HTERT RPE-1 (cell line): ENCODE data around the gene ERAL1.
"Not testable (repeated sequence)": the region's sequence is repeated elsewhere in the genome, so short reads cannot be mapped to it uniquely, and the experiment has no call there.

Experiments
- in situ Hi-C: fragments of 300-500 bp; cut with MboI; formaldehyde crosslinking; loops from 4 replicates; pipeline ENCODE4 v1.14.3; 2020; ENCODE audit warnings: low sequenced_read_pairs

Gene ERAL1

DNA sequence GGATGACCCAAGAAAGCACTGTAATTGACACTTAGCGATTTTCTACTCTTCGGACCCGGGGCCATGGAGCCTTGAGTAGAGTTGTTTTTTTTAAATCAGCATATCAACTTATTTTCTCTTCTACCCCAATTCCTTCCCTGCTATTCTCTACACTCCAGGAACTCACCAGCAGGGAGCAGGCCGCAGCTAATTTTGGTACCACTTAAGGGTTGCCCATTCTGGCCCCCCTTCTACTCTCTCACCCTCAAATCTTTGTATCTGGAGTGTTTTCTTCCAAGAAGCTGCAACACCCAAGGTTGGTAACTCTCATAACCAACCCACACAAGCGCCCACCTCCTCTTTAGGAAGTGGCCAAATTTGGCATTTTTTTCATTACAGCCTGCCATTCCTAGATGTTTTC is 5.5 kb upstream of the ERAL1 start:
- in situ Hi-C loops: no loop called here

DNA sequence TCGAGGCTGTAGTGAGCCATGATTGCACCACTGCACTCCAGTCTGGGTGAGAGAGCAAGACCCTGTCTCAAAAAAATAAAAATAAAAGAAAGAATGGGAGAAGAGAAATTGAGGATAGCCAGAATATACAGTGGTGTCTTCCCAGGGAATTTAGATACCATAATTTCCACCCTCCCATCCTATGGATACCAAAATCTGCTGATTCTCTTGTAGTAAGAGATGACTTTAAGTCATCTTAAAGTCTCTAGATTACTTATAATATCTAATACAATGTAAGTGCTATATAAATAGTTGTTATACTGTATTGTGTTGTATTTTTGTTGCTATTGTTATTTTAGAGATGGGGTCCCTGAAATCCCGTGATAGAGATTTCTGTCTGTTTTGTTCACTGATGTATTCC is 1.5 kb upstream of the ERAL1 start:
- in situ Hi-C loops: no loop called here

DNA sequence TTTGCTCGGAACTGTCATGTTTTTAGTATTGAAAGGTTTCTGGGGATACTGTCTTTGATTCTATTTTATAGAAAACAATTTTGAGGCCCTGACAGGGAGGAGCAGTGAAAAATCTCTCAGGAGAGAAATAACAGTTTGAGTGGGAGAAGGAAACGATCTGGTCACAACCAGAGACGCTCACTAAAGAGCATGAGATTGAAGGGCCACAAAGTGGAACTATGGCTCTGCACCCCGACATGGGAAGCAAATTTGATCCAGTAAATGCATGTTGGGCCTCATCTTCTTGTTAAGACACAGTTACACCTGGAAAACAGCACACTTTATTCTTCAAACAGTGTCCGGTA is 492 bp downstream of the ERAL1 start:
- in situ Hi-C loops: no loop called here

DNA sequence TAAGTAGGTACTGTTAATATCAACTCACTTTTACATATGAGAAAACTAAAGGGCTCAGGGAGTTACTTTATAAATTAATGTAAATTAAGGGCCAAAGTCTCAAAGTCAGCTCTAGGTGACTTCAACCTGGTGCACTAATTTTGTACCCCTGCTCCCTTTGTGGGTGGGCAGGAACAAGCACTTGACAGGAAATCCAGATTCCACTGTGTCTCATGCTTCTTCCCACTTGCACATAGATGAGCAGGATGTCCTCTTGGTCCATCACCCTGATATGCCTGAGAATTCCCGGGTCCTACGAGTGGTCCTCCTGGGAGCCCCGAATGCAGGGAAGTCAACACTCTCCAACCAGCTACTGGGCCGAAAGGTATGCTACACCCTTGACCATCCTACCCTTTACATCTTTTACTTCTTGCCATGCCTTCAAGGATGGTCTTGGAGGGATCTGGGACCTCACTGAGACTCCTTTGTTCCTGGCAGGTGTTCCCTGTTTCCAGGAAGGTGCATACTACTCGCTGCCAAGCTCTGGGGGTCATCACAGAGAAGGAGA is 1.3 kb downstream of the ERAL1 start:
- in situ Hi-C loops: no loop called here

DNA sequence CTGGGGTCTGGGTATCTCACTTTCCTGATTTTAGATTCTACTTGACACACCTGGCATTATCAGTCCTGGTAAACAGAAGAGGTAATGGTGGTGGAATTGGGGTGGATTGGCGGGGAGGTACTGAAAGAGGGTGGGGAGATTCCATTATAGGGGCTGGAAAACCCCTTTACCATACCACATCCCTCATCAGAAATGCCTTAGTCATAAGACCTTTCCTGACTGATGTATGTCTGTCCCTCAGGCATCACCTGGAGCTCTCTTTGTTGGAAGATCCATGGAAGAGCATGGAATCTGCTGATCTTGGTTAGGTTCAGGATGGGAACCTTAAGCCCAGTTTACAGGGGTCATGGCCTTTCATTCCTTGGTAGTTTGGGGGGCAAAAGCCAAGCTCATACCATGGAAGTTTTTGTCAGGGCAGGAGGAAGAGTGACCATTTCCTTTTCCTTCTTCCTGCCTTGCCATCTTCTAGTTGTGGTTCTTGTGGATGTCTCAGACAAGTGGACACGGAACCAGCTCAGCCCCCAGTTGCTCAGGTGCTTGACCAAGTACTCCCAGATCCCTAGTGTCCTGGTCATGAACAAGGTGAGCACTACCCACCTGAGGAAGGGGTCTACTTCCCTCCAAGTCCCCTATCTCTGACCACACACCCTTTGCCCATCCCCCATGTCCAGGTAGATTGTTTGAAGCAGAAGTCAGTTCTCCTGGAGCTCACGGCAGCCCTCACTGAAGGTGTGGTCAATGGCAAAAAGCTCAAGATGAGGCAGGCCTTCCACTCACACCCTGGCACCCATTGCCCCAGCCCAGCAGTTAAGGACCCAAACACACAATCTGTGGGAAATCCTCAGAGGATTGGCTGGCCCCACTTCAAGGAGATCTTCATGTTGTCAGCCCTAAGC is 3.3 kb downstream of the ERAL1 start:
- in situ Hi-C loops: no loop called here

DNA sequence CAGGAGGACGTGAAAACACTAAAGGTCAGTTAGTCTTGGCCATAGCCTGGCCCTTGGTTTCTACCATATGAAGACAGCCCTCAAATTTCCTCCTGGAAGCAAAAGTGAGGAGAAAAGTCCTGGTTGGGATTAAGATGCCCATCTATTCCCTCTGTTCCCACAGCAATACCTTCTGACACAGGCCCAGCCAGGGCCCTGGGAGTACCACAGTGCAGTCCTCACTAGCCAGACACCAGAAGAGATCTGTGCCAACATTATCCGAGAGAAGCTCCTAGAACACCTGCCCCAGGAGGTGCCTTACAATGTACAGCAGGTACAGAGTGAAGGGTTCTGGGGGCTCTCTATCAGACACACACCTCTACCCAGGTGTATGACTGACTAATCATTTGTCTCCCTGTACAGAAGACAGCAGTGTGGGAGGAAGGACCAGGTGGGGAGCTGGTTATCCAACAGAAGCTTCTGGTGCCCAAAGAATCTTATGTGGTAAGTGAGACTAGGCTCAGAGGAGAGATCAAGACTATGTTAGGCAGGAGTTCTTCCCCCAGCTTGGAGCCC is 4.1 kb downstream of the ERAL1 start:
- in situ Hi-C loops: no loop called here

DNA sequence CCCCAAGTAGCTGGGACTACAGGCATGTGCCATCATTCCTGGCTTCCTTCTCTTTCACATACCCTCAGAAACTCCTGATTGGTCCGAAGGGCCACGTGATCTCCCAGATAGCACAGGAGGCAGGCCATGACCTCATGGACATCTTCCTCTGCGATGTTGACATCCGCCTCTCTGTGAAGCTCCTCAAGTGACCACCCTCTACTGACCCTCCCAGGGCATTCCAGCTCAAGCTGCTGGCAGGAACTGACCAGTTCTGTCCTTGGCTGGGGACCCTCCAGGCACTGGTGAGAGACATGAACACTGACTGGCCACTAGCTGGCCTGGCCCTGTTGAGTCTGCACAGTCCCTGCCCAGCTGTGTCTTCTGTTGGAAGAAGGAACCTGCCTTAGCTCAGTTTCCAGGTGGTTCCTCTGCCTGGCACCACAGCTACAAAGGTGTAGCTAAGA is 5.6 kb downstream of the ERAL1 start:
- in situ Hi-C loops: no loop called here

DNA sequence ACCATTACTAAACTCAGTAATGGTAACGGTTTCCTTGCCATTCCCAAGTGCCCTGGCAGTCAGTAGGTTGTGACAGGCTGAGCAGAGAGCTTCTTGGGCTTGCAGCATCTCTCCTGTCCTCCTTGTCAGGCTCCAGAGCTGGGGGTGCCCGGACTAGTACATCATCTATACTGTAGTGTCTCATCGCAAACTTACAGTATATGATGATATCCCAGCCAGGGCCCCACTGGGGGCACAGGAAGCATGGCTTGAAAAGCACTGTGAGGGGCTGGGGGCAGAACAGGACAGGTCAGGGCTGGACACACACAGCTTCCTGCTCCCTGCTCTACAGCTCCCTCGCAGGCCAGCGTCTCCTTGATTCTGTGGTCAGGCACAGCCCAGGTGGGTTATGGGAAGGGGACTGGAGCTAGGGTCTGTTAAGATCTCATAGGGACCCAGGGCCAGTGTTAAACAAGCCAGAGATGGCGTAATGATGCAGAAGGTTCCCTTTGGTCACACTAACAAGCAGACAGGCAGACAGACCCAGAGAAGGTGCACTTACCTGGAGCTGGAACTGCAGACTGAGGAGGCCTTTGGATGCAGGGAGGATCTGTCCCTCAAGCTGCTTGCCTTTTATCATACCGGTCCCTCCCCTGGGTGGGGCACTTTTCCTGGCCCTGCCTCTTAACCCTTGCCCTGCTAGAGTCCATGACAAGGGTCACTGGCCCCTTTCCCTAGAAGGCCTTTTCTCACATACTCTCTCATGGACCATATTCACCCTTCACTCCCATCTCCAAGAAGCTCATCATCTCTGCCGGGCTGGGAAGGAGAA is 6.8 kb downstream of the ERAL1 start:
- in situ Hi-C loops: no loop called here

DNA sequence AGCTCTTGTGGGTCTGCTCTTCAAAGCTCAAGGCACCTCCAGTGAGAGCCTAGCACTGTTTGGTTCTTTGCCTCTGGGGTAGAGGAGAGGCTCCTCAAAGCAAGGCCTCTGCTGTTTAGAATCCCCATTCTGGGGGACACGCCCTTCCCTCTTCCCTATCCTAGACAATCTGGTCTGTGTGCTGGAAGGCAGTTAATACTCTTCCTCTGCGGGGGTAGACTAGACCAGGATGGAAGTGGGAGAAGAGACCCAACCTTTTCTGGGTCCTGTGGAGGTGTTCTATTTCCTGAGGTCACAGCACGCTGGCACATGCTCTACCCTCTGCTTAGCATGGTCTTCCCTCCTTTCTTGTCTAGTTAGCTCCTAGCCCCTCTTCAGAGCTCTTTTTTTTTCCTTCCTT is 7.7 kb downstream of the ERAL1 start:
- in situ Hi-C loops: no loop called here

DNA sequence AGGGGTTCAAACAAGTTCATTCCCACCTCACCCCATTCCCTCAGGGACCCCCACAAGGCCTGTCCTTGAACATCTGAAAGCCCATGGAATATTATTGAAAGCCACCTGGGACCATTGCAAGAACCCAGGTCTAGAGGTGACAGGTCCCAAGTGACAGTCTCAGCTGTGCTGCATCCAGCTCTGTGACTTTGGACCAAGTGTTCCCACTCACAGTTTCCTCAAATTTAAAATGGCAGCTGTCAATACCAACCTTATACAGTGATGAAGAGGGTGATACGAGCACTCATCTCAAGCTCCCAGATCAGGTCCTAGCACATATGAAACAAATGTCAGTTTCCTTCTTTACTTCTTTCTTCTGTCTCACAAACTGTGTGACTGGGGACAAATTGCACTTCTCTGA is 9.1 kb downstream of the ERAL1 start:
- in situ Hi-C loops: no loop called here

DNA sequence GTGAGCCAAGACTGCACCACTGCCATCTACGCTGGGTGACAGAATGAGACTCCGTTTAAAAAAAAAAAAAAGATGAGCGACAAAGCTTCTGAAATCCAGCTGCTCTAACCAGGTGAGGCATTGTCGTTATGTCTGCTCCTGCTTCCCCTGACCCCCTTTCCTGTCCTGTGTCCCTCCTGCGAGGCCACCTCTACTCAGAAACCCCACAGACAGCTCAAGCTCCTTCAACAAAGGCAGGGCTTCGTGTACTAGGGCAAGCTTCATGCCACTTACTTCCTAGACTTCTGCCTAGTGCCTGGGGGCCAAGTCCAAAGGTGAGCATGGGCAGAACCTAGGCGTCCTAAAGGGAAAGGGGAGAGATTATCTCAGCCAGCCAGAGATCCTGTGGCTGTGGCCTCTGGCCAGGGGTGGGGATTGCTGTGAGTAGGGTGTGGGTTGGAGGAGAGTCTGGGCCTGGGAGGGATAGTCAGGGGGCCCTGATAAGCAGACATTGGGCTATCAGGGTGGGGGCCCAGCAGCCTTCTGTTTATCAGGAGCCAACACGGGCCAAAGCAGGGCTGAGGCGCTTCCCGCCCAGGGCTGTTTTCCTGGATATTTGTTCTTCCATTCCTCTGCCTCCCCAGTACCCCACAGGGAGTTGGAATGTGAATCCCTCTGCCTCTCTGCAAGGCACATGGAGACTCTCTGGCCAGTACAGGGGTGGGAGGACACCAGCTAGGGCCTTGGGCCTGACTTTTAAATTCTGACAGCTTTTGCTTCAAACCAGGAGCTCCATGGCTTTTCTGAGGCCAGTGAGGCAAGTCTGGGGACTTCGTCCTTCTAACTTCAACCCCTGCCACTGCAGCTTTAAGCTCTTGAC is 10.4 kb downstream of the ERAL1 start:
- in situ Hi-C loops: no loop called here

DNA sequence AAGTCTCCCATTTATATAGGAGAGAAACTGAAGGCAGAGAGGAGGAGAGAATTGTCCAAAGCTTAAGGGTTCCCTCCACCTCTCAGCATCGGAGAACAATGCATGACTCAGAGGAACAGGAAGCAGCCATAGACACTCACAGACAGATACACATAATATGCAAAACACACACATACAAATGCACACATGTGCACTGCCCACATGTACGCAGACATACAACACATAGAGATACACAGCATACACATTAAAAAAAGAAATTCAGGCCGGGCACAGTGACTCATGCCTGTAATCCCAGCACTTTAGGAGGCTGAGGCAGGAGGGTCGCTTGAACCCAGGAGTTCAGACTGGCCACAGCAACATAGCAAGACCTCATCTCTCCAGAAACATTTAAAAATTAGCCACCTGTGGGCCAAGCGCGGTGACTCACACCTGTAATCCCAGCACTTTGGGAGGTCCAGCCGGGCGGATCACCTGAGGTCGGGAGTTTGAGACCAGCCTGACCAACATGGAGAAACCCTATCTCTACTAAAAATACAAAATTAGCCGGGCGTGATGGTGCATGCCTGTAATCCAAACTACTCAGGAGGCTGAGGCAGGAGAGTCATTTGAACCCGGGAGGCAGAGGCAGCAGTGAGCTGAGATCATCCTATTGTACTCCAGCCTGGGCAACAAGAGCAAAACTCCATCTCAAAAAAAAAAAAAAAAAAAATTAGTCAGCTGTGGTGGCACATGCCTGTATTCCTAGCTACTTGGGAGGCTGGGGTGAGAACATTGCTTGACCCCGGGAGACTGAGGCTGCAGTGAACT is 11.3 kb downstream of the ERAL1 start:
- in situ Hi-C loops: no loop called here

DNA sequence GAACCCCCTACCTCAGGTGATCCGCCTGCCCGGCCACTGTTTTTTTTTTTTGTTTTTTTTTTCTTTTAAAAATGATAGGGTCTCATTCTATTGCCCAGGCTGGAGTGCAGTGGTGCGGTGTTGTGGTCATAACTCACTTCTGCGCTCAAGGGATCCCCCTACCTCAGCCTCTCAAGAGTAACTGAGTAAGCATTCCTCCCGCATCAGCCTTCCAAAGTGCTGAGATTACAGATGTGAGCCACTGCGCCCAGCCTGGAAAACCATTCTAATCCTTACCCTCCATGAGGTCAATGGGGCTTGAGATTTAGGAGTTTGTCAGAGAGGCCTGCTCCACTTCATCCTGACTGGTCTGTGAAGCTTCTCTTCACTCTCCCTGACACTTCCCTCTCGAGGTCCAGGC is 12.5 kb downstream of the ERAL1 start:
- in situ Hi-C loops: no loop called here

DNA sequence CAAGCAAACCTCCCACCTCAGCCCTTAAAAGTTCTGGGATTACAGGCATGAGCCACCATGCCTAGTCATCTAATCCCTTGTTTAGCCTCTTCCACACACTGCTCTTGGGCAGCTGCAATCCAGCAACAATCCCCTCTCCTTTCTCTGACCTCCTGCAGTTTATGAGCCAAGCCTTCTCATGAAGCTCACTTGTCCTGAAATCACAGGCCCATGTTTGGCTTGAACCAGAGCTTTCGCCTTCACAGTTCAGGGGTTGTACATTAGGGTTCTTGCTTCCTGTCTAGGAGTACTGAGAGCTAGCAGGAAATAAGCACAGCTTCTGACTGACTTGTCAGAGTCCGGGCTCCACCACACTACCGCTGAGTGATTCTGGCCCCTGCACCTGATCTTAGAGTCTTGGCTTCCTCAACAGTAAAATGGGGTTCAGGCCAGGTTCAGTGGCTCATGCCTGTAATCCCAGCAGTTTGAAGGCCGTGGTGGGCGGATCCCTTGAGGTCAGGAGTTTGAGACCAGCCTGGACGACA is 16.3 kb downstream of the ERAL1 start:
- in situ Hi-C loops: no loop called here

DNA sequence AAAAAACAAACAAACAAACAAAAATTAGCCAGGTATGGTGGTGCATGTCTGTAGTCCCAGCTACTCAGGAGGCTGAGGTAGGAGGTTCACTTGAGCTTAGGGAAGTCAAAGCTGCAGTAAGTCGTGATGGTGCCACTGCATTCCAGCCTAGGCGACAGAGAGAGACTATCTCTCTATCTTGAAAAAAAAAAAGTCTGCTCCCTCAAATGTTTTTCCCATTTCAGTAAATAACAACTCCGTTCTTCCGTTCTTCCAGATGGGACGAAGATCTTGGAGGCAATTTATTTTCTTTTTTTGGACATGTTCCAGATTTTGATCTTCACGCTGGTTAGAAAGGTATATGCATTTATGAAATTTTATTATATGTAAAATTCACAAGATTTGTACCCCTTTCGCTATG is 19.0 kb downstream of the ERAL1 start:
- in situ Hi-C loops: no loop called here

DNA sequence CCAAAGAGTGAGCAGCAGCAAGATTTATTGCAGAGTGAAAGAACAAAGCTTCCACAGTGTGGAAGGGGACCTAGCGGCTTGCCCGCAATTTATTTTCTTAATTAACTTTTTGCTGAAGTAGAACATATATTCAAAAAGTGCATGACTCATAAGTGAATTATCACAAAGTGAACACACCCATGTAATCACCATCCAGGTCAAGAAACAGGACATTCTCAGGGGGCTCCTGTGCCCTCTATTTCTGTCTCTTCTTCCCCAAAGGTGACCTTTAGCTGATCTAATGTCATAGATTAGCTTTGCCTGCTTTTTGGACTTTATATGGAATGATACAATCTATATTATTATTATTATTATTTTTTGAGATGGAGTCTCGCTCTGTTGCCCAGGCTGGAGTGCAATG is 19.9 kb downstream of the ERAL1 start:
- in situ Hi-C loops: no loop called here

DNA sequence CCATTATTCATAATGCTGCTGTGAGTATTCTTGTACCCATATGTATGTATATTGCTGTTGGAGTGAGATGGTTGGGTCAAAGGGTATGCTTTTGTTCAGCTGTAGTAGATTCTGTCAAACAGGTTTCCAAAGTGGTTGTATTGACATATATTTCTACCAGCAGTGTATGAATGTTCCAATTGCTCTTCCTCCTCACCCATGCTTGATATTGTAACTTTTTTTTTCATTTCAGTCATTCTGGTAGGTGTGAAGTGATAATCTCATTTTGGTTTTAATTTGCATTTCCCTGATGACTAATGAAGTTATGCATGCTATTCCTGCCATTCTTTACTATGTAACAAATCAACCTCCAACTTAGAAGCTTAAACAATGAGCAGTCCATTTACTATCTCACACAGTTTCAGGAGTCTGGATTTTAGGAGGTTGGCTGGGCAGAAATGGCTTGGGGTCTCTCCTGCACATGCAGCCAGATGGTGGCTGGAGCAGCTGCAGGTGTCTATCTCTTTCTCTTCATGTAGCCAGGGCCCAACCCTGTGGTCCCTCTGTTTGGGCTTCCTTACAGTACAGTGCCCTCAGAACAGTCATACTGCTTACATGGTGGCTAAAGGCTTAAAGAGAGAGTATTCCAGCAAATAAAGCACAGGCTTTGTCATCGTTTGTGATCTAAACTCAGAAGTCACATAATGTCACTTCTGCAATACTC is 21.2 kb downstream of the ERAL1 start:
- in situ Hi-C loops: no loop called here

DNA sequence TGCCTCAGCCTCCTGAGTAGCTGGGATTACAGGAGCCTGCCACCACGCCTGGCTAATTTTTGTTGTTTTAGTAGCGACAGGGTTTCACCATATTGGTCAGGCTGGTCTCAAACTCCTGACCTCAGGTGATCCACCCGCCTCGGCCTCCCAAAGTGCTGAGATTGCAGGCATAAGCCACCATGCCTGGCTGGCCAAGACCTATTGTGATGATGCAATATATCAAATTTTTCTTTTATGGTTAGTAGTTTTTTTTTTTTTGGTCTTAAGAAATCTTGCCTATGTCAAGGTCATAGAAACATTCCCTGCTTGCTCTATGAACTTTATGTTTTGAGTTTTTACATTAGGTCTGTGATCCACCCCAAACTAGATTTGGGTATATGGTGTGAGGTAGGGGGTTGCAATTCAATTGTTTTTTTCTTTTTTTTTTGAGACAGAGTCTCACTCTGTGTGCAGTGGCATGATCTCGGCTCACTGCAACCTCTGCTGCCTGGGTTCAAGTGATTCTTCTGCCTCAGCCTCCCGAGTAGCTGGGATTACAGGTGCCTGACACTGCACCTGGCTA is 22.4 kb downstream of the ERAL1 start:
- in situ Hi-C loops: not testable (repeated sequence)
